Type B pancreatic cell (in vitro differentiated cells): ENCODE results near the gene RASGRP1. TPM values are rescaled to one million over a fixed set of nuclear protein-coding genes. Genes with fewer than 3 reads are reported as not detected.

Source experiments
- DNase-seq: peaks from one replicate; pipeline ENCODE4 v3.0.0; 2021; ENCODE audit warnings: mixed read lengths; ENCODE audit not compliant: unreplicated experiment; ENCODE audit errors: extremely low spot score
- H3K27ac Mint-ChIP-seq: 2 replicates; pipeline ENCODE4 v1.8.0; 2021; ENCODE audit warnings: mild to moderate bottlenecking, mixed read lengths
- H3K27me3 Mint-ChIP-seq: 2 replicates; pipeline ENCODE4 v1.8.0; 2021; ENCODE audit warnings: mixed read lengths
- H3K36me3 Mint-ChIP-seq: 2 replicates; pipeline ENCODE4 v1.8.0; 2021; ENCODE audit warnings: mixed read lengths
- H3K4me1 Mint-ChIP-seq: one replicate; pipeline ENCODE4 v1.8.0; 2021; ENCODE audit warnings: mixed read lengths; ENCODE audit not compliant: unreplicated experiment
- H3K4me3 Mint-ChIP-seq: 2 replicates; pipeline ENCODE4 v1.8.0; 2021; ENCODE audit warnings: mild to moderate bottlenecking, mixed read lengths
- H3K9me3 Mint-ChIP-seq: 2 replicates; pipeline ENCODE4 v1.8.0; 2021; ENCODE audit warnings: mixed read lengths
- CTCF ChIP-seq: fragments of 200-600 bp; sonication (generic); conservative IDR thresholded peaks from 2 replicates; pipeline ENCODE4 v1.5.0; 2021; ENCODE audit warnings: antibody characterized with exemption, mild to moderate bottlenecking
- total RNA-seq: library from RNA; stranded (reverse); gene quantifications from 2 replicates; pipeline ENCODE4 v1.2.1, GENCODE V29; 2021; ENCODE audit warnings: low replicate concordance

Gene RASGRP1
- total RNA-seq, 1 donor from 2014 or later: 3.0 TPM

- H3K4me3 Mint-ChIP-seq: no peak overlapping the region
- H3K27me3 Mint-ChIP-seq: no peaks in the 10 kb centered on the region
- H3K9me3 Mint-ChIP-seq: peaks cover 4% of the 10 kb centered on the region
- no peak for TF ChIP-seq CTCF
- H3K27ac Mint-ChIP-seq: peak overlapping the region; percentile 32
- DNase-seq: no peak
- peaks cover 5% of the 10 kb centered on the region for H3K4me1 Mint-ChIP-seq
- H3K36me3 Mint-ChIP-seq: no peaks in the 10 kb centered on the region
Measured at GRCh38 chr15:38609097-38609738, 44.6 kb upstream of the RASGRP1 start.

- no peak for TF ChIP-seq CTCF
- Mint-ChIP-seq H3K4me1 (peaks cover 10% of the 10 kb centered on the region), H3K27me3 (no peaks in the 10 kb centered on the region), H3K4me3 (no peak overlapping the region), H3K9me3 (peaks cover 4% of the 10 kb centered on the region), H3K27ac (peak overlapping the region; percentile 32), H3K36me3 (no peaks in the 10 kb centered on the region)
- no peak for DNase-seq
Measured at GRCh38 chr15:38608682-38609081, 44.1 kb upstream of the RASGRP1 start.

- Mint-ChIP-seq H3K27me3 (no peaks in the 10 kb centered on the region), H3K36me3 (no peaks in the 10 kb centered on the region), H3K4me3 (no peak overlapping the region), H3K4me1 (peaks cover 18% of the 10 kb centered on the region), H3K27ac (no peak overlapping the region), H3K9me3 (peaks cover 4% of the 10 kb centered on the region)
- TF ChIP-seq CTCF: no peak
- DNase-seq: no peak
Measured at GRCh38 chr15:38605744-38606143, 41.1 kb upstream of the RASGRP1 start.

GRCh38 chr15:38603672-38604071 lies 39.1 kb upstream of the RASGRP1 start:
- H3K27ac Mint-ChIP-seq: no peak overlapping the region
- peaks cover 2% of the 10 kb centered on the region for H3K27me3 Mint-ChIP-seq
- no peaks in the 10 kb centered on the region for H3K36me3 Mint-ChIP-seq
- no peak for DNase-seq
- H3K9me3 Mint-ChIP-seq: peaks cover 4% of the 10 kb centered on the region
- no peak overlapping the region for H3K4me3 Mint-ChIP-seq
- H3K4me1 Mint-ChIP-seq: peaks cover 15% of the 10 kb centered on the region
- TF ChIP-seq CTCF: no peak

GRCh38 chr15:38602910-38603670 lies 38.5 kb upstream of the RASGRP1 start:
- H3K27ac Mint-ChIP-seq: no peak overlapping the region
- H3K36me3 Mint-ChIP-seq: no peaks in the 10 kb centered on the region
- H3K27me3 Mint-ChIP-seq: peaks cover 3% of the 10 kb centered on the region
- peaks cover 15% of the 10 kb centered on the region for H3K4me1 Mint-ChIP-seq
- no peak for TF ChIP-seq CTCF
- peaks cover 4% of the 10 kb centered on the region for H3K9me3 Mint-ChIP-seq
- DNase-seq: no peak
- H3K4me3 Mint-ChIP-seq: no peak overlapping the region
